GM18858 (cell line): Measurements from ENCODE around the gene CKAP2L.
"Not testable (repeated sequence)": the region's sequence is repeated elsewhere in the genome, so short reads cannot be mapped to it uniquely, and the experiment has no call there.

Experiments used
- ATAC-seq: cut with Tn5 transposase; IDR thresholded peaks from one replicate; pipeline ENCODE4 v1.9.1; 2021; ENCODE audit not compliant: unreplicated experiment

CKAP2L gene

DNA sequence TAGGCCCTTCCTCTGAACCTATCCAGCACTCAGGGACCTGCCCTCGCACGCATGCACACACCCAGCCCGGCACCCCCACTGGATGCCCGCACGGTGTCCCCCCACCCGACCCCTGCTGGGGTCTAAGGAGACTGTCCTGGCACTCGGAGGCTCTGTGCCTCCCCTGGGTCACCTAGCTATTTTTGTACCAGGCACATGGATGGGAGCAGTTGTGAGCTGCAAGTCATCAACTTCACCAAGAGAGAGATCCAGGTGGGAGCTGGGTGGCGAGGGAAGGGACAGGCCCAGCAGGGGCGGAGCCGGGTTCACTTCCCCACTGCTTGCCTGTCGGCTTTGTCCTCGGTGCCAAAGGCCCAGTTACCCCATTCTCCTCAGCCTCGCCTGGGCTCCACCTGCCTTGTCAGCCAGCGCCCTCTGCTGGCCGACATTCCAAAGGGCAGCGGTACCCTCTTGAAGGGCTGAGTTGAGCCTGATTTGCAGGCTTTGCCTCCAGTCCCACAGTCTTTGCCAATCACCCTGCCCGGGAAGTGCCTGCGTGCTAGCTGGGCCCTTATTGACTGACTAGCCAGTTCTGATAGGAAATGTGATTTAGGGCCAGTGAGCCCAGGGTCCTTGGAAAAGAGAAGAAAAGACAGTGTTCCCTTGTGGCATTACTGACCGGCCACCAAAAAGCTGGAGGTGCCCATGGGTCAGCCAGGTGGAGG is 37.8 kb downstream of the CKAP2L start:
- peak; percentile 83 for ATAC-seq

DNA sequence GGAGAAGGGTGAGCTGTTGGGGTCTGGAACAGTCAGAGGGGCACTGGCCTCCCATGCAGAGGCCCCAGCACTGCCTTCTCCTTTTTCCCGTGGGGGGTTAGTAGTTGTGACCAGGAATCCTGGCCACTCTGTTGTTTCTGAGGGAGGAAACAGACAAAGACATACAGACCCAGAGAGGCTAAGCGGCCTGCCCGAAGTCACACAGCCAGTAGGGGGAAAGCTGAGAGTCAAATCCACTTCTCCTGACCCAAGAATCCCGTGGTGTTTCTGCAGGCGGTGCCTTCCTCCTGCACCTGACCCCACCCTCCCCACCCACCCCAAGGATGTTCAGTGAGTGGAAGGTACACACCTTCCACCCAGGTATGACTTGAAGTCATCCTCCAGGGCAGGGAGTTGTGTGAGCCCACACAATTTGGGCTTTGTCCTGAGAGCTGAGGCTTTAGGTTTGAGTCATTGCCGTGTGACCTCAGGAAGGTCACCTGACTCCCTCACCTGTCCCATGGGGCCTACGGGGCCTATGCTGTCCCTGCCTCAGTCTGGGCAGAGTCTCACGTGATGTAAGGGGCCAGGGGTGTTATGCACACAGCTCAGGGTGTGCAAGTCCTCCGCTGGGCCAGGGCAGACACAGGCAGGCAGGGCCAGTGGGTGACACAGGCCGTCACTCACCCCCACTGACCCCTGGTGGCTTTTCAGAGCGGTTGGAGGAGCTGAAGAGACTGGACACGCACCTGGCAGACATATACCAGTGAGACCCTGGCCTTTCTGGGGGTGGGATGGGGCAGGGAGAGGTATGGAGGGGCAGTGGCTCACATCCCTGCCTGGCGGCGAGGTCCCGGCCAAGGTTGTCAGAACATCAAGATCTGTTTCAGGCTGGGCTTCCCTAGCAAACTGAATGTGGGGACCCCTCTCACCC is 38.6 kb downstream of the CKAP2L start:
- no peak for ATAC-seq

DNA sequence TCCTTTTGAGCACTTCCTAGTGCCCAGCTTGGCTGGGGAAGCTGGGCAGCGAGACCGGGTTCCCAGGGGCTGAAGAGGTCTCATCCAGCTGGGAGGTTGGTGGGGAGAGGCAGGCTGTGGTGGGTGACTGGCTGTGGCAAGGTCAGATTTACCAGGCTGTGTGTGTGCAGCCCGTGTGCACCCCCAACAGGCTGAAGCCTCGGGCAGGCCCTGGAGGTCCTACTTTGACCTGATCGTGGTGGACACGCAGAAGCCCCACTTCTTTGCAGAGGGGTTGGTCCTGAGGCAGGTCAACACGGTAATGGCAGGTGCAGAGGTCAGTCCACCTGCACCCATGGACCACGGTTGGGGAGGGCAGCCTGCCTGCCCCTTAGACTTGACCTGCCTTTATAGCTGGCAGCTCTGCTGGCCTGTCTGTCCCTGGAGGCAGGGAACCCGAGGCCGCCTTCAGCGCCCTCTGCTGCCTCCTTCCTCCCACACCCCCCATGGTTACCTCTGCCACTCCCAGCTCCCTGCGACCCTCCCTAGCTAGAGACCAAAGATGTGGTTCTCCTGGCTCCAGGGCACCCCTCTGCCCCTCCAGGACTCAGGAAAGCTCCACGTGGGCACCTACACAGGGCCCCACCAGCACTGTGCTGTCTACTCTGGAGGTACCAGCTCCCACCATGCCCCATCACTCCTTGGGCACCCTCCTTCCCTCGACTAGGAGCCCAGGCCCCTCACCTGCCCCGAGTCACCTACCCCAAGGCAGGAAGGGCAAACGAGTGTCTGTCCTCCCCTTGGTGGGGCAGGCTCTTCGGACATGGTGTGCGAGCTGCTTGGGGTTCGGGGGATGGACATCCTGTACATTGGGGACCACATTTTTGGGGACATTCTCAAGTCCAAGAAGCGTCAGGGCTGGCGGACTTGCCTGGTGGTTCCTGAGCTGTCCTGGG is 39.6 kb downstream of the CKAP2L start:
- no peak for ATAC-seq

DNA sequence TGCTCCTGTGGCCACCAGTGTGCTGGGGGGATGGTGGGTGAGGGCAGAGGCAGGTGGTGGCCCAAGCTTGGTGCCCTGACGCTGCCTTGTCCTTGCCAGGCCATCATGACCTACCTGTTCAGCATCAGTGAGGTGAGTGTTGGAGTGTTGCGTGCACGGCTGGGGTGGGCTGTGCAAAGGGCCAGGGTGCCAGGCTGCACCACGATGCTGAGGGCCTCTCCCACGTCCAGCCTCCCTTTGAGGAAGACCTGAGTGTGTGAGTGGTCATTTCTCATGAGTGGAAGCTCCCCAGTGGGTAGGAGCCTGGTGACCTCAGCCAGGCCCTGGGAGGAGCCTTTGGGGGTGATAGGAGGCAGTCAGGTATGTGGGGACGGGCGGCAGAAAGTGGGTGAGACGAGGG is 40.4 kb downstream of the CKAP2L start:
- ATAC-seq = no peak

DNA sequence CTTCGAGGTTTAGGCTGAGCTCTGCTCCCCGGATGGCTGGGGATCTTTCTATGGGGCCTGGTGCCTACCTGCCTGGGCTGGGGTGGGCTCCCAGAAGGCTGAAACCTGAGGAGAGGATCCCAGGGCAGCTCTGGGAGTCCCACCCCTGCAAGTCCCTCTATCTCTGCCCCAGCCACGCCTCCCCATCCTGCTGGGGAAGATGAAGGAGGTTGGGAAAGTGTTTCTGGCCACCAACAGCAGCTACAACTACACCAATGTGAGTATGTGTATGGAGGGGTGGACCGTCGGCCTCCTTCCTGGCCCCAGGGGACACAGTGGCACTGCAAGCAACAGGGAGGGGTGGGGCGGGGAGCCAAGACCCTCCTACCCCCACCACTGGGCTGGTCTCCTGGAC is 40.9 kb downstream of the CKAP2L start:
- ATAC-seq = no peak

DNA sequence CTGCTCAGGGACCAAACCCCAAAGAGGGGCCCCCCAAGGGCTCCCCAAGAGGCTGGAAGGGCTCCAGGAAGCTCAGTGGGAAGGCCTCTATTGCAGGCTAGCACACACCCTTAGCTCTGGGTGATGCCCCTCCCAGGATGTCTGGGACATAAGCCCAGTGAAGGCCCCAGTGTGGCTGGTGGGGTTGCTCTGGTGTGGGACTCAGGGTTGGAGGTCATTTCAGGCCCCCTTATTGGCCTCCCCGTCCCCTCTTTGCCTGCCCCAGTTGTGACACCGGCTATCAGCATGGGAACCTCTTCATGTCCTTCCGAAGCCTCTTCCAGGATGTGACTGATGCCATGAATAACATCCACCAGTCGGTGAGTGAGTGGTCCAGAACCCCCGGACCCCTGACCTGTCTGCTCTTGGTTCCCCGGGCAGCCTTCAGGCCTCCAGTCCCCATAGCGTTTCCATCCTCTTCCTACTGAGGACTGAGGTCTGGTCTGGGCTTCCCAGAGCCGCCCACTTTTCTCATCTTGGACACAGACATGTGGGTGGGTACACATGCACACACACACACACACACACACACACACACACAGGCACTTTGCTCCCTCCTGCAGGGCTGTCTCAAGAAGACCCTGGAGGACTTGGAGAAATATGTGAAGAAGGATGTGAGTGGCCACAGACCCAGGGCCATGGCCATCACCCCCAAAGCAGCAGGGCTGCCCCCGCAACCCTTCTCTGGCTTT is 41.4 kb downstream of the CKAP2L start:
- ATAC-seq = no peak

DNA sequence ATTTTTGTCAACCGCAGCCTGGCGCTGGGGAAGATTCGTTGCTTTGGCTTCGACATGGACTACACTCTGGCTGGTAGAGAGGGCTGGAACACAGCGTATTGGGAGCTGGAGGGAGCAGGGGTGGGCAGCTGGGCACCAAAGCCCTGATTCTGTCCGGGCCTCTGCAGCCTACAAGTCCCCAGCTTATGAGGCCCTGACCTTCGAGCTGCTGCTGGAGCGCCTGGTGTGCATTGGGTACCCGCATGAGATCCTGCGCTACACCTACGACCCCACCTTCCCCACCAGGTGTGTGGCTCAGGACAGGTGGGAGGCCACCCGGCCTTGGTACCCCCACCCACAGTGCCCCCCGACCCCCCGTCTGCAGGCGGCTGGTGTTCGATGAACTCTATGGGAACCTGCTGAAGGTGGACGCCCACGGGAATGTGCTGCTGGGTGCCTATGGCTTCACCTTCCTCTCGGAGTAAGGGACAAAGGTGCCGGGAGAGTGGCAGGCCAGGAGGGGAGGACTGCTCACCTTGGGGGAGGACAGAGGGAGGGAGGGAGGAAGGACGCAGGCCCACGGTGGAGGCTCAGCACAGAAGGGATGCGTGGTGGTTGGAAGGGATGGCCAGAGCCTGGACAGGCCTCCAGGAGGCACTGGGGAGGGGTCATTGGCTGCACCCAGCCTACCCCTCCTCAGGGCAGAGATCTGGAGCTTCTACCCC is 42.4 kb downstream of the CKAP2L start:
- ATAC-seq = no peak

DNA sequence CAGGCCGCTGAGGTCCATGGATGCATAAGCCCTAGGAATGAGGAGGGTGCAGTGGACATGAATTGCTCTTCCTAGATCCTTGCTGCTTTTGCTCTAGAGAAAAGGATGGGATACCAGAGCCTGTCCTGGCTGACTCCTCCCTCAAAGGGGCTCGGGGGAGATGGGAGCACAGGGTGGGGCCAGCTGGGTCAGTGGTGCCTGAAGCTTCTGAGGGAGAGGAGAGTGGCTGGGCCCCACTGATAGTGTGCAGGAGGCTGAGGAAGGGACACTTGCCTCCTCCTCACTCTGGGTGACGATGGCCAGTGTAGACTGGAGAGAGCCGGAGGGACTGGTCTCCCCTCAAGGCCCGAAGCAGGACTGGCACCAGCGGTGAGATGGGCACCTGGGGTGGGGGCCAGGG is 43.6 kb downstream of the CKAP2L start, which contains the start of gene NT5DC4:
Gene NT5DC4 (plus strand): TSS at position 236 of the 400 bp plus-strand sequence. CDS start 60 bp downstream, at position 296.
- ATAC-seq = no peak

DNA sequence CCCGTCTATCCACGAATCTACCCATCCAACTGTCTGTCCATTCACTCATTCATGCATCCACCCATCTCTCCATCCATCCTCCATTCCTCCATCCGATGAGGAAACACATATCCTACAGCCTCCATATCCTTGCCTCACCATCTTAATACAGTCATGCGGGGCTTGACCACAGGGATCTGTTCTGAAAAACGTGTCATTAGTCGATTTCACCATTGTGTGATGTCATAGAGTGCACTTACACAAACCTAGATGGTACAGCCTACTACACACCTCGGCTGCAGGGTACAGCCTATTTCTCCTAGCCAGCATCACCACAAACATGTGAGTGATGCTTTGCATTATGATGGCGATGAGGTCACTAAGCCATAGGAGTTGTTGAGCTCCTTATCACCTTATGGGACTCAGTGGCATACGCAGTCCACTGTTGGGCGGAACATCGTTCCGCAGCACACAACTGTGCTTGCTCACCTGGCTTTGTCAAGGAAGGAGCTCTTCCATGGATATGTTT is 45.5 kb downstream of the CKAP2L start:
- ATAC-seq = no peak

DNA sequence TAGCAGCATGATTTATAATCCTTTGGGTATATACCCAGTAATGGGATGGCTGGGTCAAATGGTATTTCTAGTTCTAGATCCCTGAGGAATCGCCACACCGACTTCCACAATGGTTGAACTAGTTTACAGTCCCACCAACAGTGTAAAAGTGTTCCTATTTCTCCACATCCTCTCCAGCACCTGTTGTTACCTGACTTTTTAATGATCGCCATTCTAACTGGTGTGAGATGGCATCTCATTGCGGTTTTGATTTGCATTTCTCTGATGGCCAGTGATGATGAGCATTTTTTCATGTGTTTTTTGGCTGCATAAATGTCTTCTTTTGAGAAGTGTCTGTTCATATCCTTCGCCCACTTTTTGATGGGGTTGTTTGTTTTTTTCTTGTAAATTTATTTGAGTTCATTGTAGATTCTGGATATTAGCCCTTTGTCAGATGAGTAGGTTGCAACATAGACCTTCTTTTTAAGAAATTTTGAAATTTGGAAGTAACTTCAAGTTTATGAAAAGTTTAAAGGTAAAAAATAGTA is 47.5 kb downstream of the CKAP2L start:
- ATAC-seq = not testable (repeated sequence)

DNA sequence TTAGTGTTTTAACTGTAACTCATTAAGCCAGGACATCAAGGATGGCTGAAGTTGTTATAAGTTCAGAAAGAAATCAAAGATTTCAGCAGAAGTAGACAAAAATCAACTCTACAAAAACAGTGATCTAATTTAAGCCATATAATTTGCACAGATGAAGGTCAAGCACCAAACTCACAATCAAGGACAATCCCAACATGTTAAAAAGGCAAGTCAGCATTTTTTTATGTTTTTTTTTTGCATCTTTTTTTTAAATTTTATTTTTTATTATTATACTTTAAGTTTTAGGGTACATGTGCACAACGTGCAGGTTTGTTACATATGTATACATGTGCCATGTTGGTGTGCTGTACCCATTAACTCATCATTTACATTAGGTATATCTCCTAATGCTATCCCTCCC is 48.3 kb downstream of the CKAP2L start:
- ATAC-seq = not testable (repeated sequence)

DNA sequence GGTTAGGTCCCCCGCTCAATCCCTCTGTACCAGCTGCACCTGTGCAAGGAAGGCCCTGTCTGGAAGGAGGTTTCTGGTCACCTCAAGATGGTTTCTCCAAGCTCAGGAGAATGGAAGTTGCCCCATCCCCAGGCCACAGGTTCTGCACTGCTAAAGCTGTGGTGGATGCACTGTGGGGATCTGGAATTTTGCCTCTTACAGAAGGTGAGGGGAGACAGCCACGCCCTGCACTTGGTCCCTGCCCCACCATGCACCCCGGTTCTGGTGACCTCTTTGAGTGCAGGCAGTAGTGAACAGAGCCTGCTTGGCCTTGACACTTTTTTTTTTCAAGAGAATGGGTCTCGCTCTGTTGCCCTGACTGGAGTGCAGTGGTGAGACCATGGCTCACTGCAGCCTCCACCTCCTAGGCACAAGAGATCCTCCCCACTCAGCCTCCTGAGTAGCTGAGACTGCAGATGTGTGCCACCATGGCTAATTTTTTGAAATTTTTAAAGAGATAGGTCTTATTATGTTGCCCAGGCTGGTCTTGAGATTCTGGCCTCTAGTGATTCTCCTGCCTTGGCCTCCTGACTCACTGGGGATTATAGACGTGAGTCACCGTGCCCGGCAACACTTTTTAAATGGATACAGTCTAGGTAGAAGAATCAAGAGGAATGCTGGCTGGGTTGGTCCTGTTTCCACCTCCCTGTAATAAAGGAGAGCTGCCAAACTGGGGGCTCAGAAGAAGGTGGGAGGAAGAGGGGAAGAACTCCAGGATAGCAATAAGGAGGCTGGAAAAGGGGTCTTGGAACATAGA is 49.4 kb downstream of the CKAP2L start:
- no peak for ATAC-seq

DNA sequence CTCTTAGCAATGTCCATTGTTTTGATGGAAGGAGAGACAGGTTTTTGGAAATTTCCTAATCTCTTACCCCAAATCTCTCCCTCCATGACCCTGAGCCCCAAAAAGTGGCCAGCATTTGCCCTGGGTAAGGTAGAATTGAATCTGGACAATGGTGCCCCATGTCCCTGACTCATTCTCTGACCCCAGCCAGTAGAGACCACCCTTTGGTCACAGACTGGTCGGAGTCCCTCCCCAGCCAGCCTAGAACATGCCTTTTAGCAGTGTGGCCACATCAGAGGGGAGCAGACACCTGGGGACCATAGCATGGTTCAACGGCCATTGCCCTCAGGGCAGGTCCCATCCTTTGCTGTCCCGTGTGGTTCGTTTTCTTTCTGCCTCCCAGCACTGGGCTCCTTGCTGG is 50.1 kb downstream of the CKAP2L start:
- ATAC-seq = no peak

DNA sequence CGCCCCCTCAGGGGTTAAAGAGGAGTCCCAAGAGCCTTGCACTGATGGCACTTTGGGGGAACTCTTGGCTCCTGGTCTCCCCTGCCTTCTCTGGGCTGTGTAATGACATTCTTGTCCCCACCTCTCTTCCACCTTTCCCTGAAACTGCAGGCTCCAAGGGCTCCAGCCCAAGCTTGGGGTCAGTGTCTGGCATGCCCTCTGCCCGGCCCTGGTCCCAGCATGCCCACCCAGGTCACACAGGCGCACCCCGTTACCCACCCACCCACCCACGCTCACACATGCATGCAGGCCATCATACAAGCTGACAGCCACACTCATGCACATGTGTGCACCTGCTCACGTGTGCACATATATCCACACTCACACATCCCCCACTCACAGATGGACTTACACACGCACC is 50.5 kb downstream of the CKAP2L start:
- ATAC-seq = no peak

DNA sequence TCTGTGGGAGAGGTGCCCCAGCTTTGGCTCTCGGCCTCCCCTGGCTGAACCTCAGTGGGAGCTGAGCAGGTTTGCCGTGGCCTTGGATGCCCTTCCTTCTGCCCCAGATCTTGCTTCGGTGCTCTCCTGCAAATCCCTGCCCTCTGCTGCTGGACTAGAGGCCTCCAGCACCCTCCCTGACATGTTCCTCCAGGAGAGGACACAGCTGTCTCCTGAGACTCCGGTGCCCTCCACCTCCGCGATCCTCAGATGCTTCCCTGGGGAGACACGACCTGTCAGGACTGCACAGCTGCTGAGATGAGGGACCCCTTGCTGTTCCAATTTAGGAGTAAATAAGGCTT is 50.9 kb downstream of the CKAP2L start:
- no peak for ATAC-seq

DNA sequence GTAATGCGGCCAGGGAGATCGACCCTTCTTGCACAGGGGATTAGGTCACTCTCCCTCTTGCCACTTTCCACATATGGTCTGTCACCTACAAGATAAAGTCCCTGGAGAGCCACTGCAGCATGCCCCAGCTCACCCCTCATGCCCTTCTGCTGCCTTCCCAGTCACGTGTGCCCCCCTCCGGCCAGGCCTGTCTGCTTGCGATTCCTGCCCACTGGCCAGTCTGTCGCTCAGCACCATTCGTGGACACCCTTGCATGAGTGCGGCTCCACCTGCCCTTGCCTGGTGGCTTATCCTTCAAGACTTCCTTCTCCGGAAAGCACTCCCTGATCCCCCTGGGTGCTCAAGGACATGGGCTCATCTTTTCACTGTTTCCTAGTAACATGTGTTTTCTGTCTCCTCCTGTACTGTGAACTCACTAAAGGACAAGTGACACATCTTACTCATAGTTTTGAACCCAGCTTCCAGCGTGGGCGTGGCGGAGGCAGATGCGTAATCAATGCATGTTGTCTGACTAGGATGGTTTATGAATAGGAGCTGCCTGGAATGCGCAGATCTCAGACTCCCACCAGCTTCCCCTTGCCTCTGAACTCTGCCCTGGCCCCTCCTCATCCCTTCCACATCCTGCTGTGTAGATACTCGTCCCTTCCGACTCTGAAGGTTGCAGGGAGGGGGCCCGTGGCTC is 51.4 kb downstream of the CKAP2L start:
- no peak for ATAC-seq

DNA sequence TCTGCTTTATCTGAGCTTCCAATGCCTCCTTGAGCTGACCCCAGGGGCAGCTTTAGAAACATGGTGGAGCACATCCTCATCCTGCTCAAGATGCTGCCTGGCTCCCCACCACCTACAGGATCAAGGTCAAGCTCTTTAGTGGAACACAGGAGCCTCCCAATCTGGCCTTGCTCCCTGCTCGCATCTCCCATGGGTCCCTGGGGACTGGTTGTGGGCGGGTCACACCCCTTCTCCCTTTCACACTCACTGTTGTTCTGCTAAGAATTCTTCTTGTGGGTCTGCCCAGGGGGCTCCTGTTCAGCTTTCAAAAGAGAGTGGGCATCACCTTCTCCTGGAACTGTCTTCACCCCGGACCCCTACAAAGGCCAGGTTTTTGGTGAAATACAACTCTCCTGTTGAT is 51.9 kb downstream of the CKAP2L start:
- no peak for ATAC-seq
